Occipital lobe (tissue), 2 donors: ENCODE data around the gene FA2H. TPM values are rescaled to one million over a fixed set of nuclear protein-coding genes. Genes with fewer than 3 reads are reported as not detected.
A peak's percentile ranks its signal among the peaks of the same experiment; 100 is the strongest.
"Not testable (repeated sequence)": the region's sequence is repeated elsewhere in the genome, so short reads cannot be mapped to it uniquely, and the experiment has no call there.

Experiments used
- DNase-seq: peaks from one replicate; lab custom pipeline; 2025; lab: John Stamatoyannopoulos, UW
- total RNA-seq: library from RNA; depleted of rRNA; stranded (reverse); fragments of >200 nt; gene quantifications from one replicate; pipeline ENCODE4 v1.2.3, GENCODE V29; 2014

Gene FA2H, protein sequence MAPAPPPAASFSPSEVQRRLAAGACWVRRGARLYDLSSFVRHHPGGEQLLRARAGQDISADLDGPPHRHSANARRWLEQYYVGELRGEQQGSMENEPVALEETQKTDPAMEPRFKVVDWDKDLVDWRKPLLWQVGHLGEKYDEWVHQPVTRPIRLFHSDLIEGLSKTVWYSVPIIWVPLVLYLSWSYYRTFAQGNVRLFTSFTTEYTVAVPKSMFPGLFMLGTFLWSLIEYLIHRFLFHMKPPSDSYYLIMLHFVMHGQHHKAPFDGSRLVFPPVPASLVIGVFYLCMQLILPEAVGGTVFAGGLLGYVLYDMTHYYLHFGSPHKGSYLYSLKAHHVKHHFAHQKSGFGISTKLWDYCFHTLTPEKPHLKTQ
- 0.16 TPM for total RNA-seq

GRCh38 chr16:74774223-74775139, at the start of gene FA2H:
TSS of gene FA2H (minus strand) at chr16:74774820. CDS start at chr16:74774755, 65 bp downstream.
- DNase-seq, result peak; percentile 80

DNA sequence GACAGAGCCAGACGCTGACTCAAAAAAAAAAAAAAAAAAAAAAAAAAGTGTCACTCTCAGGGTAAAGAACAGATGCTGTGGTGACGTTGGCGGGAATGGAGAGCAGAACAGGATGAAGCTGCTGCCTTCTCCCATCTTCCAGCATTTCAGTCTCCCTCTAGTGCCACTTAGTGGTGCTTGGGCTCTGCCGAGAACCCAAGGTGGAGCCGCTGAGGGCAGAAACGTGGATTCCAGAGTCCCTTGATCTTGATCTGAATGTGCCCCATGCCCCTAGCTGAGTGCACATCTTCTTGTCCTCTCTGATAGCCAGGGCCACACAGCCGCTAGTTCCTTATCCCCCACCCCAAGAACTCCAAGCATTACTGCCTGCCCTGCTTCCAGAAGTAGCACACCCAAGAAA, 43.2 kb upstream of the FA2H start:
- no peak for DNase-seq

- peak; percentile 39 for DNase-seq
Observed at GRCh38 chr16:74813109-74813641, 38.6 kb upstream of the FA2H start.

- no peak for DNase-seq
Observed at GRCh38 chr16:74811911-74812310, 37.3 kb upstream of the FA2H start.

GRCh38 chr16:74811216-74811615, 36.6 kb upstream of the FA2H start:
- DNase-seq, result not testable (repeated sequence)

DNA sequence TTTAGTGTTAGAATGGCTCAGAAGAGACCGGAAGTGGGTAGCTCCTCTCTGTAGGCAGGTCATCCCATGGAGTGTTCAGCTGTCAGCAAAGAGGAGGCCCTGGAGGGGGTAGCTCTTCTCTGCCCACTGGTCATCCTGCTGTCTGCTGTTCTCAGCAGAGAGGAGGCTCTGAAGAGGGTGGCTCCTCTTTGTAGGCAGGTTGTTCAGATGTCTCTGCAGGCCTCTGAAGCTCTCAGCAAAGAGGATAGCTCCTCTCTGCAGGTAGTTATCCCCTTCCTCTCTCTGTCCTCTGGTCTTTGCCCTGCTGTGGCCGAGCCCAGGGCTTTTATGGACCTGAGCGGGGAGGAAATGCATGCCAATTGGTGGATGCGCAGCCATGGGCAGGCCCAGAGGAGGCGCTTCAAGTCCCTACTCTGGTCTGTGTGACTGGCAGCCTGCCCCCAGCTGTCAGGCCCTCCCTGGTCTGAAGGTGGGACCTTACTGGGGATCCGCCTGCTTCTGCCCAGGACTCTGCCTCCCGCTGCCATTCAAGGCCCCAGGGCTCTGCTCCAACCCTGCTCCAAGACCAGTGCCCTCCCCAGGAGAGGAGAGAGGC, 32.5 kb upstream of the FA2H start:
- no peak for DNase-seq

DNA sequence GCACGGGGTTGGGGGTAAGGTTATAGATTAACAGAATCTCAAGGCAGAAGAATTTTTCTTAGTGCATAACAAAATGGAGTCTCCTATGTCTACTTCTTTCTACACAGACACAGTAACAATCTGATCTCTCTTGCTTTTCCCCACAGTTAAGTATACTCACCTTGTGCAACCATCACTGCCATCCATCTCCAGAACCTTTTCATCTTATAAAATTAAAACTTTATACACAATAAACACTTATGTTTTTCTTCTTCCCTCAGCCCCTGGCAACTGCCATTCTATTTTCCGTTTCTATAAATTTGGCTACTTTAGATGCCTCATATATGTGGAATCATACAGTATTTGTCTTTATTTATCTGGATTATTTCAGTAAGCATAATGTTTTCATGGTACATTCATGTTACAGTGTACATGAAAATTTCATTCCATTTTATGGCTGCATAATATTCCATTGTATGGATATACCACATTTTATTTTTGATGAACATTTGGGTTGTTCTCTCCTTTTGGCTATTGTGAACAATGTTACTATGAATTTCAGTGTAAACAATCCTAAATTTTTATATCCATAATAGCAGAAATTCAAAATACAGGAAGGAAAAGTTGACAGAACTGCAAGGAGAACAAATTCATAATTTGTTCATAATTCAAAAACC, 25.7 kb upstream of the FA2H start:
- DNase-seq, result no peak

- DNase-seq, result no peak
Observed at GRCh38 chr16:74797414-74797813, 22.8 kb upstream of the FA2H start.

DNA sequence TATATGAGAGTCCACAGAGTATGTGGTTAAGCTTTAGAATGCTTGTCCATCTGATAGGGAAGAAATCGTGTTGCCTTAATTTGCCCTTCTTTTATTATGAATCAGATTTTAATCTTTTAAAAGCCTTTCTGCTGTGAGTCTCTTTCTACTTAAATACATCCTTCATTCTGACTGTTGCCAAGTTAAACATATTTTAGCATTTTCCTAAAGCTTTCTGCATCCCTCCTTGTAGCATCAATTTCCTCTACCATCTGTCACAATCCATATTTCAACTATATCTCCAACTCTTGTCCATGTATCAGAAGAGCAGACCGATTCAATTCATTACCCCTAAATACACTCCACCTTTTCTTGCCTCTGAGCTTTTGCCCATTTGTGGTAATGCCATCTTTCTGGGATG, 20.5 kb upstream of the FA2H start:
- DNase-seq, result no peak

GRCh38 chr16:74794668-74795067, 20.0 kb upstream of the FA2H start:
- DNase-seq, result no peak

DNA sequence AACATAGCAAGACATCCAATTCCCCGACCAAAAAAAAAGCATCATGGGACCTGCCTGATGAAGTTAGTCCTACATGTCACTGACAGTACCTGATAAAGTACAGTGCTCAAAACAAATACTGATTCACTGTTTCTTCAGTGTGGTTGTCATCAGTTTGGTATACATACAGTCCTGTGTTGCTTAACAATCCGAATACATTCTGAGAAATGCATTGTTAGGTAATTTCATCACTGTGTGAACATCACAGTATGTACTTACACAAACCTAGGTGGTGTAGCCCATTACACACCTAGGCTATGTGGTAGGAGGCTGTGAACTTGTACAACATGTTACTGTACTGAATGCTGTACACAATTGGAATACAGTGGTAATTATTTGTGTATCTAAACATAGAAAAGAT, 19.0 kb upstream of the FA2H start:
- DNase-seq, result no peak

GRCh38 chr16:74792225-74792624, 17.6 kb upstream of the FA2H start:
- DNase-seq, result no peak

DNA sequence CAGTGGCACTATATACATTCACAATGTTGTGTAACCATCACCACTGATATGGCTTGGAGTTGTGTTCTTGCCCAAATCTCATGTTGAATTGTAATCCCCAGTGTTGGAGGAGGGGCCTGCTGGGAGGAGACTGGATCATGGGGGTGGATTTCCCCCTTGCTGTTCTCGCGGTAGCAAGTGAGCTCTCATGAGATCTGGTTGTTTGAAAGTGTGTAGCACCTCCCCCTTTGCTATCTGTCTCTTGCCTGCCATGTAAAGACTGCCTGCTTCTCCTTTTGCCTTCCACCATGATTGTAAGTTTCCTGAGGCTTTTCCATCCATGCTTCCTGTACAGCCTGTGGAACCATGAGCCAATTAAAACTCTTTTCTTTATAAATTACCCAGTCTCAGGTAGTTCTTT, 17.1 kb upstream of the FA2H start:
- DNase-seq, result not testable (repeated sequence)

GRCh38 chr16:74788108-74788507, 13.5 kb upstream of the FA2H start:
- no peak for DNase-seq

- DNase-seq, result no peak
Observed at GRCh38 chr16:74785031-74785430, 10.4 kb upstream of the FA2H start.

GRCh38 chr16:74778646-74779045, 4.0 kb upstream of the FA2H start:
- no peak for DNase-seq

DNA sequence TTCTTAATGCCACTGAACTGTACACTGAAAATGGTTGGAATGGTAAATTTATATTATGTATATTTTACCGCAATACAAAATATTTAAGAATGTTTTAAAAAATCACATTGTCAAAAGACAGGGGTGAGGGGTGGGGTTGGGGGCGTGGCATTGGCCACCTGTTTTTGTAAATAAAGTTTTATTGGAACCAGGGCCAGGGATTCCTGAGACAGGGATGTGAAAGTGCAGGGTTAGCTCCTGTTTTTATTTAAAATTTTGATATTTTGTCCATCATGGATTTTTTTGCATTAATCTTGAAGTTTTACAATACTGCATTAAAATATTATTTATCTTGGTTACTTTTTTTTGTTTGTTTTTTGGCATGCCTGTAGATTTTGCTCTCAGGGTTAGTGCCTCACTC, 2.3 kb upstream of the FA2H start:
- DNase-seq, result no peak

DNA sequence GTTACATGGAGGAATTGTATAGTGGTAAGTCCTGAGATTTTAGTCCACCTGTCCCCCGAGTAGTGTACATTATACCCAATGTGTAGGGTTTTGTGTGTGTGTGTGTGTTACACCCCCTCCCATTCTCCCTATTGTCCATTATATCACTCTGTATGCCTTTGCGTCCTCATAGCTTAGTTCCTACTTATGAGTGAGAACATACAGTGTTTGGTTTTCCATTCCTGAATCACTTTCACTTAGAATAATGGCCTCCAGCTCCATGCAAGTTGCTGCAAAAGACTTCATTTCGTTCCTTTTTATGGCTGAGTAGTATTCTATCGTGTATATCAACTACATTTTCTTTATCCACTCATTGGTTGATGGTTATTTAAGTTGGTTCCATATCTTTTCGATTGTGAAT, 635 bp upstream of the FA2H start:
- DNase-seq, result no peak

DNA sequence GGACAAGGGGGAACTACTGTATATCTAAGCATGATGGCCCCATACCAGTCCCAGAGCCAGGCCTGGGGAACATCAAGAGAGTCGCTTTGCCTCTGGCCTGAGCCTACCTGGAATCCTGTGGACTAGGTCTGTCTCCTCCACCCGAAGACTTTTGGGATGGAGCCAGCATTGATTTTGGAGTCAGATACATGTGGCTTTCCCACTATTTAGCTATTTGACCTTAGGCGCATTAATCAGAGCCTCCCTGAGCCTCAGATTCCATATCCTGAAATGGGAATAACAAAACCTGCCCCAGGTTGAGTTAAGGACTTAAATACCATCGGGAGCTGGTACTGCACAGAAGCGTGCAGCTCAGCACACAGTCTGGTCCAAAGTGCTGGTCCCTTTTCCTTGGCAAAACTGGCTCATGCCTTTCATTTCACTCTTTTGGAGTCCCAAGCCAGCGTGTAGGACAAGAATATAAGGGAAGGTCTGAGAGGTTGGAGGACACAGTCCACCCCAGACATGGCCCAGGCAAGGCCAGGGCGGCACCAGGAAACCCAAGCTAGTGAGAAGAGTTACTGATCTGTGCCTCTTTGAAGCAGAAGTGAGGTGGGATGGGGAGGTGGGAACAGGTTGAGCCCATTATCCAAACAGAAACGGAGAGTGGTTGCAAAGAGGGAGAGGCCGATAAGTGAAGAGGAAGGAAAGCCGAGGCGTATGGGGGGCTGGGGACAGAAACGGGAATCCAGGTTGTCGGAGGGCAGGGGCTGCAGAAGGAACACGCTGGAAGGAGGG, 986 bp downstream of the FA2H start:
- no peak for DNase-seq

GRCh38 chr16:74771656-74772315, 2.8 kb downstream of the FA2H start:
- DNase-seq, result no peak
